Breast epithelium (tissue), 4 donors: Measurements from ENCODE around the gene GSKIP. TPM values are rescaled to one million over a fixed set of nuclear protein-coding genes. Genes with fewer than 3 reads are reported as not detected.

Experiments used
- DNase-seq, 2 donors: peaks; one replicate each; pipeline ENCODE4 v3.0.0-alpha.2; 2019; ENCODE audit warnings: low spot score in 2 of 2
- H3K27ac ChIP-seq, 2 donors: fragments of 200-600 bp; sonication (generic) in 1 of 2; one replicate each; pipeline ENCODE4 v1.5.1; 2016 to 2019; ENCODE audit warnings: mild to moderate bottlenecking in 1 of 2
- H3K27me3 ChIP-seq, 2 donors: fragments of 200-600 bp; sonication (generic) in 1 of 2; one replicate each; pipeline versions ENCODE4 v1.5.1 to v1.6.0; 2017 to 2019; ENCODE audit warnings: control low read depth in 1 of 2, mild to moderate bottlenecking in 1 of 2
- H3K36me3 ChIP-seq: fragments of 200-600 bp; one replicate; pipeline ENCODE4 v1.5.1; 2019
- H3K4me1 ChIP-seq, 2 donors: fragments of 200-600 bp; sonication (generic); one replicate each; pipeline ENCODE4 v1.5.1; 2016 to 2019; ENCODE audit warnings: control low read depth in 1 of 2
- H3K4me3 ChIP-seq, 3 donors: fragments of 200-600 bp; sonication (generic); 1 replicate in 2 of 3; 2 replicates in 1 of 3; pipeline ENCODE4 v1.5.1; 2016 to 2019; ENCODE audit warnings: mild to moderate bottlenecking in 3 of 3, moderate library complexity in 2 of 3
- H3K9me3 ChIP-seq, 2 donors: fragments of 200-600 bp; sonication (generic) in 1 of 2; one replicate each; pipeline ENCODE4 v1.5.1; 2016 to 2019; ENCODE audit warnings: control low read depth in 1 of 2
- POLR2A ChIP-seq: fragments of 450-650 bp; IDR thresholded peaks from one replicate; pipeline ENCODE4 v1.6.1; 2016; ENCODE audit warnings: antibody characterized with exemption, mild to moderate bottlenecking, moderate library complexity
- POLR2AphosphoS5 ChIP-seq, 3 donors: sonication (generic); formaldehyde crosslinking; IDR thresholded peaks; one replicate each; pipeline ENCODE4 v1.6.1; 2017; ENCODE audit warnings: antibody characterized with exemption in 3 of 3
- intact Hi-C: fragments of 100-400 bp; cut with DNase I; formaldehyde crosslinking; loops from one replicate; pipeline ENCODE4 v1.15.1; 2023; ENCODE audit warnings: low total_unique reads
- total RNA-seq, 3 donors: library from RNA; depleted of rRNA; stranded (reverse); fragments of >200 nt; gene quantifications; one replicate each; pipeline ENCODE4 v1.1.0, GENCODE V29; 2016
- TF ChIP-seq, protein P1 (sequence below), 3 donors: fragments of 450-650 bp; IDR thresholded peaks; one replicate each; pipeline ENCODE4 v1.5.1; 2016 to 2017; ENCODE audit warnings: antibody characterized with exemption in 3 of 3, mild to moderate bottlenecking in 3 of 3, moderate library complexity in 3 of 3

The GSKIP gene
- total RNA-seq, 3 donors from 2014 or later, result 9.8 to 23.3 (median 14.4) TPM

DNA sequence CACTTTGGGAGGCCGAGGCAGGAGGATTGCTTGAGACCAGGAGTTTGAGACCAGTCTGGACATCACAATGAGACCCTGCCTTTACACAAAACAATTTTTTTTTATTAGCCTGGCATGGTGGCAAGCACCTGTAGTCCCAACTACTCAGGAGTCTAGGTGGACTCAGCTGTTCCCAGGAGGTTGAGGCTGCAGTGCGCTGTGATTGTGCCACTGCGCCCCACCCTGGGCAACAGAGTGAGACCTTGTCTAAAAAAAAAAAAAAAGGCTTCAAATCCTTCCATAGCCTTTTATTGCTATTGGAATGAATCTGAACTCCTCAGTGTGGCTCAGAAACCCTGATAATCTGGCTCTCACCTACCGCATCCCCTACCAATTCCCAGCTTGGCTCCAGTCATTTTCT is 54.7 kb downstream of the GSKIP start:
- Histone ChIP-seq H3K27me3 (no peaks in the 10 kb centered on the region), H3K4me1 (no peaks in the 10 kb centered on the region), H3K9me3 (no peaks in the 10 kb centered on the region), H3K27ac (no peak overlapping the region), H3K36me3 (no peaks in the 10 kb centered on the region), H3K4me3 (no peak overlapping the region)
- intact Hi-C loops, result no loop called here
- TF ChIP-seq, protein P1, sequence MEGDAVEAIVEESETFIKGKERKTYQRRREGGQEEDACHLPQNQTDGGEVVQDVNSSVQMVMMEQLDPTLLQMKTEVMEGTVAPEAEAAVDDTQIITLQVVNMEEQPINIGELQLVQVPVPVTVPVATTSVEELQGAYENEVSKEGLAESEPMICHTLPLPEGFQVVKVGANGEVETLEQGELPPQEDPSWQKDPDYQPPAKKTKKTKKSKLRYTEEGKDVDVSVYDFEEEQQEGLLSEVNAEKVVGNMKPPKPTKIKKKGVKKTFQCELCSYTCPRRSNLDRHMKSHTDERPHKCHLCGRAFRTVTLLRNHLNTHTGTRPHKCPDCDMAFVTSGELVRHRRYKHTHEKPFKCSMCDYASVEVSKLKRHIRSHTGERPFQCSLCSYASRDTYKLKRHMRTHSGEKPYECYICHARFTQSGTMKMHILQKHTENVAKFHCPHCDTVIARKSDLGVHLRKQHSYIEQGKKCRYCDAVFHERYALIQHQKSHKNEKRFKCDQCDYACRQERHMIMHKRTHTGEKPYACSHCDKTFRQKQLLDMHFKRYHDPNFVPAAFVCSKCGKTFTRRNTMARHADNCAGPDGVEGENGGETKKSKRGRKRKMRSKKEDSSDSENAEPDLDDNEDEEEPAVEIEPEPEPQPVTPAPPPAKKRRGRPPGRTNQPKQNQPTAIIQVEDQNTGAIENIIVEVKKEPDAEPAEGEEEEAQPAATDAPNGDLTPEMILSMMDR (IDR thresholded peaks at IDR 0.05), result no peak
- TF ChIP-seq POLR2AphosphoS5 (IDR thresholded peaks at IDR 0.05) (no peak), POLR2A (no peak)
- DNase-seq, result no peak

DNA sequence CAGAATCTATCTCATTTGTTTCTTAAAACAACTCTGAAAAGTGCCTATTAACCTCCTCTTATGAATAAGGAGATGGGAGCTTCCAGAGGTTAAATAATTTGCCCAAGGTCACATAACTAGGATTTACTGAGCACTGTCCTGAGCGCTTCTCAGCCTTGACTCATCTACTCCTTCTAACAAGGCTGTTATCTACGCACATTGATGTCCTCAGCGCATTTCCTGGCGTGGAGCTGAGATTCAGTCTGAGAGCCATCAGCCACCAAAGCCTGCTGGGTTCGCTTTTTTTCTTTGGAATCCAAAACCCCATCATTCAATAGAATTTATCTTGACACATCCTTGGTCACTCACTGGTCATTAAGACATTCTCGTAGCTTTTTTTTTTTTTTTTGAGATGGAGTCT is 57.9 kb downstream of the GSKIP start:
- DNase-seq, result no peak
- H3K27ac ChIP-seq, result no peak overlapping the region
- intact Hi-C loops, result no loop called here

DNA sequence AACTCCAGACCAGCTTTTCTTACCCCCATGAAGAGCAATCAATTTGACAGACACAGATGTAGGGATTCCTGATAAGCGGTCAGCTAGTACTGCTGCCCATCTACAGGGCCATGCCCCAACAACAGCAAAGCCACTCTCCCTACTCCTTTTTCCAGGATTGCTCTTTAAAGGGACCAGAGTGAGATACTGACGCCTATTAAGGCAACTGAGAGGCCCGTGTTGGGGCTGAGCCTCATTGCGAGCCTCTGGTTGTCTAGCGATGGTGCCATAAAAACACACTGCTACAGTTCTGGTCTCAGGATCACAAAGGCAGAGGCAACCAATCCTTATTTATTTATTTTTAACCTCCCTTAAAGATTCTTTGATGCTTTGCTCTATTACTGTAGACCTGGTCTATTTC is 59.7 kb downstream of the GSKIP start:
- no peak for DNase-seq
- no peaks in the 10 kb centered on the region for H3K27me3 ChIP-seq
- H3K36me3 ChIP-seq, result no peaks in the 10 kb centered on the region
- H3K4me1 ChIP-seq, result no peaks in the 10 kb centered on the region
- TF ChIP-seq, protein P1 (IDR thresholded peaks at IDR 0.05), result no peak
- no peak for TF ChIP-seq POLR2A
- TF ChIP-seq POLR2AphosphoS5 (IDR thresholded peaks at IDR 0.05), result no peak
- H3K9me3 ChIP-seq, result no peaks in the 10 kb centered on the region
- intact Hi-C loops, result no loop called here
- H3K27ac ChIP-seq, result no peak overlapping the region
- no peak overlapping the region for H3K4me3 ChIP-seq

More for the DNA sequence above, 57.9 kb downstream of the GSKIP start:
- Histone ChIP-seq H3K9me3 (no peaks in the 10 kb centered on the region), H3K27me3 (no peaks in the 10 kb centered on the region), H3K4me3 (no peak overlapping the region), H3K36me3 (no peaks in the 10 kb centered on the region), H3K4me1 (no peaks in the 10 kb centered on the region)
- TF ChIP-seq POLR2AphosphoS5 (IDR thresholded peaks at IDR 0.05) (no peak), POLR2A (no peak)
- TF ChIP-seq, protein P1 (IDR thresholded peaks at IDR 0.05), result no peak

DNA sequence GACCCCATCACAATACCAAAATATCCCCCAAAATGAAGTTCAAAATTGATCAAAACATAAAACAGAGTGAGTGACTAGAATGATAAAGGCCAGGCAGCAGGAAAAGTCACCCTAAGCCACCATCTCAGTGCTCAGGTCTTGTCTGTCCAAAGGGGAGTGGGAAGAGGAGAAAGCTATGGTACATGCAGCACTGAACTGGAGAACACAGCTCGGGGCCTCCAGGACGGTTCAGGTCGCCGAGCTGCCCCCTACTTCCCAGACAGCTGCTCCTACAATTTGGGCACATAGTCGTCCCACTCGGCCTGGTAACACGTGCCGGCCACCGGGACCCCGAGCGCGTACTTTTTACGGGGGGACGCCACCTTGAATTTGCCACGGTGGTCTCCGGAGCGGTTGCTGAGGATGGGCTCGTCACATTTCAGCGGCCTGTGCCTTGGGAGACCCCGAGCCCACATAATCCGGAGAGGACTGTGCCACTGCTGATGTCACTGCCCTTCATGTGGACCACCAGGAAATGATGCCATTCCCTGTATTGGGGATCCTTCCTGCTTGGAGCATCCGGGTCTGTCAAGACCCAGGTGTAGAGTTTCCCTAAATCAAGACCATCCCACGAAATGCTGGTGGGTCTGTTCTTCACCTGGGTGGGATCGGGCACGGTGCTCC is 60.3 kb downstream of the GSKIP start:
- Histone ChIP-seq H3K4me3 (peak overlapping the region; percentile 34 to 64 (median 40)), H3K9me3 (no peaks in the 10 kb centered on the region), H3K27ac (no peak overlapping the region), H3K36me3 (no peaks in the 10 kb centered on the region), H3K27me3 (no peaks in the 10 kb centered on the region), H3K4me1 (no peaks in the 10 kb centered on the region)
- DNase-seq, result no peak
- TF ChIP-seq POLR2A (no peak), POLR2AphosphoS5 (IDR thresholded peaks at IDR 0.05) (no peak)
- TF ChIP-seq, protein P1 (IDR thresholded peaks at IDR 0.05), result no peak
- intact Hi-C loops, result loop anchor here (2.0 kb wide), 1 partner anchor 55 kb away; no protein-coding TSS in a partner anchor

DNA sequence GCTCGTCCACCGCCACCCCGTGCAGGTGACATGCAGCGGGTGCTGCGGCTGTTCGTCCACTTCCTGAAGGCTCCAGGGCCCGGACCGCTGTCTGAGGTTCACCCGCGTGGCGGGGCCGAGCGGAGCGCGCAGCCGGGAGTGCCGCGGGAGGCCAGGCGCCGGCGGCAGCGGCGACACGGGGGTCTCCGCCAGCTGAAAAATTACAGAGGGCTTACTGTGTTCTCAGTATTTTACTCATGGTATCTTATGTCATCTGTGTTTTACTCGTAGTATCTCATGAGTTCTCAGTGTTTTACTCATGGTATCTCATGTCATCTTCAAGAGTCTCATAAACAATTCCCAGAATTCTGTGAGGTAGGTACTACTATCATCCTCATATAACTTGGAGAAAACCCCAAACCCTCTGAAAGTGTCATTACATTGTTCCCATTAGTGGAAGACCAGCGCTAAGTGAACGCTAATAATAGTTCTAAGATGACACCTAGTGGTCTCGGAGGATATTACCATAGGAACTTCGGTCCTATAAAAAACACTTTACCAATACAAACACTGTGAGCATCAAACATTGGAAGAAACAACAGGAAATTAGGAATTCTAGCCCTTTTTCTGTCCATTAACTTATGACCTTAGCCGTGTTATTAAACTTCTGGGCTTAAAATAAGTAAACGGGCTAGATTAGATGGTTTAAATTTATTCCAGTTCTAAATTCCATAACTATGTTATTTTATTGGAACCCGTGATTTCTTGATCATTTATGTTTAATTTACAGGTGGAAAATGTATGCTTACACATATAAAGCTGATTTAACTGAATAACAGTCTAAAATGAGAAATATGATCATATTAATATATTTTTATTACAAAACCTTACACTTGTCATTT is 61.0 kb downstream of the GSKIP start:
- no peak for DNase-seq
- no peaks in the 10 kb centered on the region for H3K9me3 ChIP-seq
- no peaks in the 10 kb centered on the region for H3K4me1 ChIP-seq
- H3K27ac ChIP-seq, result no peak overlapping the region
- no peaks in the 10 kb centered on the region for H3K36me3 ChIP-seq
- intact Hi-C loops, result loop anchor here (2.0 kb wide), 1 partner anchor 56 kb away; no protein-coding TSS in a partner anchor
- no peaks in the 10 kb centered on the region for H3K27me3 ChIP-seq
- TF ChIP-seq POLR2AphosphoS5 (IDR thresholded peaks at IDR 0.05) (no peak), POLR2A (no peak)
- TF ChIP-seq, protein P1 (IDR thresholded peaks at IDR 0.05), result peak; percentile 75 to 81 (median 78)
- H3K4me3 ChIP-seq, result peak overlapping the region; percentile 34 to 64 (median 40)
